GM12875 (cell line): ENCODE measurements around the gene CD1C.
"Not testable (repeated sequence)": the region's sequence is repeated elsewhere in the genome, so short reads cannot be mapped to it uniquely, and the experiment has no call there.

ENCODE experiments used
- H3K4me3 ChIP-seq: one replicate; pipeline ENCODE4 v1.5.1; 2011; ENCODE audit warnings: low read depth, low read length, control low read depth
- CTCF ChIP-seq: IDR thresholded peaks from 2 replicates; pipeline ENCODE4 v1.5.1; 2011; ENCODE audit warnings: low read depth, mild to moderate bottlenecking, control low read depth, inconsistent platforms, low read length, moderate library complexity, borderline replicate concordance; ENCODE audit not compliant: insufficient read depth

The CD1C gene

GRCh38 chr1:158257888-158258287, 31.8 kb upstream of the CD1C start:
- no peak for TF ChIP-seq CTCF
- H3K4me3 ChIP-seq = no peak overlapping the region

- no peak overlapping the region for H3K4me3 ChIP-seq
- no peak for TF ChIP-seq CTCF
These were observed 30.6 kb upstream of the CD1C start for GRCh38 chr1:158259117-158259516.

GRCh38 chr1:158272681-158273080, 17.0 kb upstream of the CD1C start:
- TF ChIP-seq CTCF = no peak
- no peak overlapping the region for H3K4me3 ChIP-seq

- TF ChIP-seq CTCF = no peak
- H3K4me3 ChIP-seq = no peak overlapping the region
These were observed 14.9 kb upstream of the CD1C start for GRCh38 chr1:158274797-158275196.

- H3K4me3 ChIP-seq = not testable (repeated sequence)
These were observed 7.3 kb upstream of the CD1C start for GRCh38 chr1:158282421-158282820.

- no peak overlapping the region for H3K4me3 ChIP-seq
- no peak for TF ChIP-seq CTCF
These were observed 5.8 kb upstream of the CD1C start for GRCh38 chr1:158283965-158284364.

GRCh38 chr1:158285756-158286241, 3.9 kb upstream of the CD1C start:
- peak overlapping the region; percentile 38 for H3K4me3 ChIP-seq
- no peak for TF ChIP-seq CTCF

- TF ChIP-seq CTCF = no peak
- no peak overlapping the region for H3K4me3 ChIP-seq
These were observed 3.2 kb upstream of the CD1C start for GRCh38 chr1:158286487-158286886.
